HEK293T (cell line): ENCODE results near the gene XIRP2.
A peak's percentile ranks its signal among the peaks of the same experiment; 100 is the strongest.

Source experiments
- CTCF ChIA-PET: fragments of 350-600 bp; formaldehyde crosslinking; extraction: SDS; loops from one replicate; lab custom pipeline; 2021; ENCODE audit warnings: antibody characterized with exemption, inconsistent platforms; lab: Yijun Ruan, JAX
- POLR2A ChIA-PET: fragments of 350-600 bp; formaldehyde crosslinking; extraction: SDS; loops from one replicate; lab custom pipeline; 2020; ENCODE audit warnings: antibody characterized with exemption, inconsistent platforms; lab: Yijun Ruan, JAX
- DNase-seq: peaks from one replicate; pipeline ENCODE4 v3.0.0; 2012; ENCODE audit warnings: mixed read lengths; ENCODE audit errors: extremely low spot score
- ARNT ChIP-seq: fragments of 450-650 bp; IDR thresholded peaks from 2 replicates; pipeline ENCODE4 v1.6.1; 2017; ENCODE audit warnings: mild to moderate bottlenecking
- BHLHE40 ChIP-seq: fragments of 450-650 bp; IDR thresholded peaks from 2 replicates; pipeline ENCODE4 v1.6.1; 2016; ENCODE audit warnings: mild to moderate bottlenecking, moderate library complexity, borderline replicate concordance
- CTBP1 ChIP-seq: fragments of 450-650 bp; IDR thresholded peaks from 2 replicates; pipeline ENCODE4 v1.6.1; 2016; ENCODE audit warnings: borderline replicate concordance
- ELF4 ChIP-seq: fragments of 450-650 bp; IDR thresholded peaks from 2 replicates; pipeline ENCODE4 v1.6.1; 2017; ENCODE audit warnings: antibody characterized with exemption
- FOXA1 ChIP-seq: fragments of 450-650 bp; IDR thresholded peaks from 2 replicates; pipeline ENCODE4 v1.6.1; 2016; ENCODE audit warnings: mild to moderate bottlenecking
- FOXK2 ChIP-seq: fragments of 450-650 bp; IDR thresholded peaks from 2 replicates; pipeline ENCODE4 v1.6.1; 2016; ENCODE audit warnings: mild to moderate bottlenecking
- FOXM1 ChIP-seq: fragments of 450-650 bp; IDR thresholded peaks from 2 replicates; pipeline ENCODE4 v1.6.1; 2017; ENCODE audit warnings: mild to moderate bottlenecking, borderline replicate concordance
- HDGF ChIP-seq: fragments of 450-650 bp; IDR thresholded peaks from 2 replicates; pipeline ENCODE4 v1.6.1; 2017; ENCODE audit warnings: antibody characterized with exemption, borderline replicate concordance
- L3MBTL2 ChIP-seq: fragments of 450-650 bp; conservative IDR thresholded peaks from 2 replicates; pipeline ENCODE4 v1.6.1; 2016; ENCODE audit warnings: mild to moderate bottlenecking
- LEF1 ChIP-seq: fragments of 450-650 bp; IDR thresholded peaks from 2 replicates; pipeline ENCODE4 v1.6.1; 2017; ENCODE audit warnings: mild to moderate bottlenecking, borderline replicate concordance
- NFRKB ChIP-seq: fragments of 450-650 bp; IDR thresholded peaks from 2 replicates; pipeline ENCODE4 v1.6.1; 2016; ENCODE audit warnings: mild to moderate bottlenecking, moderate library complexity
- PKNOX1 ChIP-seq: fragments of 450-650 bp; IDR thresholded peaks from 2 replicates; pipeline ENCODE4 v1.6.1; 2016
- SP1 ChIP-seq: fragments of 450-650 bp; IDR thresholded peaks from 2 replicates; pipeline ENCODE4 v1.6.1; 2017
- SUZ12 ChIP-seq: fragments of 450-650 bp; IDR thresholded peaks from 2 replicates; pipeline ENCODE4 v1.6.1; 2016; ENCODE audit warnings: mild to moderate bottlenecking
- TARDBP ChIP-seq: fragments of 450-650 bp; IDR thresholded peaks from 2 replicates; pipeline ENCODE4 v1.6.1; 2016
- ZNF384 ChIP-seq: fragments of 450-650 bp; IDR thresholded peaks from 2 replicates; pipeline ENCODE4 v1.6.1; 2016

Gene XIRP2

GRCh38 chr2:167133614-167134013 is 245.3 kb downstream of the XIRP2 start:
- no peak for TF ChIP-seq HDGF
- TF ChIP-seq ZNF384: no peak
- no peak for TF ChIP-seq SUZ12
- TF ChIP-seq BHLHE40: no peak
- no peak for TF ChIP-seq FOXA1
- no peak for TF ChIP-seq TARDBP
- no peak for TF ChIP-seq FOXM1
- ChIA-PET CTCF (no interaction called here), POLR2A (no interaction called here)
- no peak for DNase-seq

GRCh38 chr2:167134381-167135072 is 246.2 kb downstream of the XIRP2 start:
- POLR2A ChIA-PET: no interaction called here
- TF ChIP-seq PKNOX1 (peak; percentile 38; the same call in 1 of the 2 replicates), ARNT (no peak), CTBP1 (no peak)
- DNase-seq: no peak
- CTCF ChIA-PET: no interaction called here

- POLR2A ChIA-PET: no interaction called here
- no peak for DNase-seq
- CTCF ChIA-PET: no interaction called here
- TF ChIP-seq NFRKB (no peak), CTBP1 (no peak), PKNOX1 (no peak), LEF1 (no peak), FOXA1 (no peak), SP1 (no peak), FOXM1 (no peak), L3MBTL2 (no peak), ELF4 (no peak), SUZ12 (no peak), BHLHE40 (no peak), FOXK2 (no peak), HDGF (no peak), TARDBP (no peak), ARNT (no peak)
Measured at GRCh38 chr2:167135706-167136105, 247.4 kb downstream of the XIRP2 start.

- TF ChIP-seq FOXM1 (no peak), SP1 (no peak), ELF4 (no peak), HDGF (no peak), CTBP1 (no peak), TARDBP (no peak), FOXK2 (no peak), FOXA1 (no peak), SUZ12 (no peak), NFRKB (no peak), ZNF384 (no peak), BHLHE40 (no peak), L3MBTL2 (no peak)
- no peak for DNase-seq
- CTCF ChIA-PET: no interaction called here
- POLR2A ChIA-PET: no interaction called here
Measured at GRCh38 chr2:167136879-167137596, 248.8 kb downstream of the XIRP2 start.

- no peak for TF ChIP-seq NFRKB
- no peak for TF ChIP-seq ARNT
- TF ChIP-seq FOXK2: no peak
- no peak for TF ChIP-seq PKNOX1
- no peak for TF ChIP-seq BHLHE40
- no peak for TF ChIP-seq SP1
- no peak for TF ChIP-seq CTBP1
- TF ChIP-seq FOXA1: no peak
- no peak for TF ChIP-seq ZNF384
- no peak for TF ChIP-seq ELF4
- TF ChIP-seq TARDBP: no peak
- no peak for TF ChIP-seq FOXM1
- TF ChIP-seq HDGF: no peak
- ChIA-PET POLR2A (no interaction called here), CTCF (no interaction called here)
- no peak for DNase-seq
Measured at GRCh38 chr2:167140330-167140729, 252.1 kb downstream of the XIRP2 start.

- CTCF ChIA-PET: no interaction called here
- POLR2A ChIA-PET: no interaction called here
- DNase-seq: no peak
- TF ChIP-seq BHLHE40: no peak
- no peak for TF ChIP-seq NFRKB
- no peak for TF ChIP-seq SP1
- TF ChIP-seq FOXM1: no peak
- no peak for TF ChIP-seq ZNF384
- no peak for TF ChIP-seq L3MBTL2
- TF ChIP-seq ELF4: no peak
Measured at GRCh38 chr2:167140767-167141166, 252.5 kb downstream of the XIRP2 start.

- ChIA-PET CTCF (no interaction called here), POLR2A (no interaction called here)
- DNase-seq: no peak
- no peak for TF ChIP-seq L3MBTL2
- no peak for TF ChIP-seq FOXM1
- TF ChIP-seq PKNOX1: no peak
- TF ChIP-seq SP1: no peak
- no peak for TF ChIP-seq HDGF
Measured at GRCh38 chr2:167142554-167142953, 254.3 kb downstream of the XIRP2 start.
